Measurements from ENCODE around the gene METTL13. TPM values are rescaled to one million over a fixed set of nuclear protein-coding genes. Genes with fewer than 3 reads are reported as not detected.

The METTL13 gene
- polyA plus RNA-seq, 3 donors = 31.9 to 40.4 (median 38.2) TPM

DNA sequence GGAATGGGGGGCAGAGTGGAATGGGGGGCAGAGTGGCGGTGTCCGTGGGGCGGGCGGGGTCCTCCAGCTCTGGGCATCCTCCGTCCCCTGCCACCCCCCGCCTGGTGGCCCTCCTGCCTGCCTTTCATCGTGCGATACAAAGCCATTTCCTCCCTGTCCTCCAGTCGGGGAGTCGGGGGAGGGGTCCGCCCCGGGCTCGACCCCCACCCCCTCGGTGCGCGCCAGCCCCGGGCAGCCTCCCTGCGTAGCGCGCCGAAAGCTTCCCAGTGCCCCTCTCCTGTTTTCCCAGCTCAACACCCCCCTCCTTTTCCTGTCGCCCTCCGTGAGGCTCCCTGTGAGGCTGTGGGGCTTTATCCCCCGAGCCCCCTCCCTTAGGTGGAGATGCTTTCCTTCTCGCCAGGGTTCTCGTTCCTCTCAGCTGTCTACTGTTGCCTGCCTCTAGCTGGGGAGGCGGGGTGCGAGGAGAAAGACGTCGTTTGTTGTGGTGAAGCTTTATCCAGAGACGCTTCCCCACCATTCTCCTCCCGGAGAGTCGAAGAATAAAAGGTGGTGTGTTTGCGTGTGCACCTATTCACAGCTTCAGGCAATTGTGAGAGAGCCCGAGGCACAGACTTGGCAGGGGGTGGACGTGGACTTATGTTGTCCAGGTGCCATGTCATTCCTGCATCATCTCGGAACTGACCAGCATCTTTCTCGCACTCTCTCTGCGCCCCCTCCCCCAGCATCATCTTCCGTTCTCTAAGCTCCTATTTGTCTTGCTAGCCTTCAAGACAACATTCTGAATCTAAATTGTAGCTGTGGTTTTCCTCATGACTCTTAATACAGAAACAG, 60.7 kb downstream of the METTL13 start:
- no peak for DNase-seq (ENCODE audit: low read depth in 3 of 3, low spot score in 2 of 3)

DNA sequence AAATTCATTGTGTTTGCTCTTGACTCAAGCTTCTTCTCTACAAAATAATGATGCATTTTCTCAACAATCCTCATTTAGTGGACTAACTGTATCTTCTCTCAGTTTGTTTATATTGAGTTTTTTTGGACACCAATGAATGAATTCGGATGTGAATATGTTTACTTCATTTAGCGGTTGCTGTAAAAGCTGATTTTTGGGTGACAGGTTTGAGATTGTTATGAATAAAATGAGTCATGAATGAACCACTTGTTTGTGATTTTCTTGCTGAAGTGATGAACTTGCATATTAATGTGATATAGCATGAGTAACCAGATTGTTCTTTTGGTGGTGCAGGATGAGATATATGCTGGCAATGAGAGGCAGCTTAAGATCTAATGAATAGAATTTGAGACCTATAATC, 62.9 kb downstream of the METTL13 start:
- no peak for DNase-seq (ENCODE audit: low read depth in 3 of 3, low spot score in 2 of 3)

DNA sequence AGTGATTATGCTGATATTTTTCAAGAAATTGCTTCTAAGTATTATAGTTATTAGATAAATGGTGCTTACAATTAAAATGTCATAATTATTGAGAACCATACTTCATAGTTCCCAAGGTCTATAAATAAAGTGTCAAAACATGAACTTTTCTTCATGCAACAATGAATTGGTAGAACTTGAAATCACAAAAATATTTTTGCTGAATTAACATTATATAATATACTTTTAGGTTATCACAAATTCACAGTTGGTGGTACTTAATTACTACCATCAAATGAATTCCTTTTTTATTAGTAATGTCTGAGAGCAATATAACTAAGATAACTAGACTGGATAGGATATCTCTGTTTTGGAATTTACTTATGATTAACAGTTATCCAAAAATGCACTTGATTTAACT, 64.5 kb downstream of the METTL13 start:
- no peak for DNase-seq (ENCODE audit: low read depth in 3 of 3, low spot score in 2 of 3)

Other genes with a start within 250 kb of the METTL13 start
- gene MYOCOS, start 159.4 kb upstream of the METTL13 start, polyA plus RNA-seq (ENCODE audit: insufficient read length in 3 of 3) = under 1 TPM; 0.24 to 0.69 (median 0.55) TPM
- under 1 TPM in 2 of 3 donors, not detected in 1; 0.08 to 0.39 TPM for gene MYOC, start 129.0 kb upstream of the METTL13 start, polyA plus RNA-seq (ENCODE audit: insufficient read length in 3 of 3)
- gene VAMP4, start 39.6 kb upstream of the METTL13 start, polyA plus RNA-seq (ENCODE audit: insufficient read length in 3 of 3) = 10 to 100 TPM; 14.3 to 17.0 (median 16.3) TPM
- 1 to 10 TPM; 4.5 to 5.4 (median 5.4) TPM for gene DNM3, start 59.8 kb downstream of the METTL13 start, polyA plus RNA-seq (ENCODE audit: insufficient read length in 3 of 3)